Cerebellar nuclear complex (tissue), 1 donor: ENCODE measurements around the gene ANKLE2.
"Not testable (repeated sequence)": the region's sequence is repeated elsewhere in the genome, so short reads cannot be mapped to it uniquely, and the experiment has no call there.

Source experiments
- DNase-seq, 2 experiments: peaks; one replicate each; lab custom pipeline; 2025; lab: John Stamatoyannopoulos, UW

ANKLE2 gene

GRCh38 chr12:132761032-132761920, at the start of gene ANKLE2:
ANKLE2 (minus strand) TSS chr12:132761832; CDS start chr12:132761798, 34 bp downstream.
- no peak for DNase-seq

- not testable (repeated sequence) for DNase-seq
Measured at GRCh38 chr12:132809391-132809790, 47.8 kb upstream of the ANKLE2 start.

- no peak for DNase-seq
Measured at GRCh38 chr12:132807295-132808092, 45.9 kb upstream of the ANKLE2 start.

GRCh38 chr12:132806857-132807256, 45.2 kb upstream of the ANKLE2 start:
- no peak for DNase-seq

- DNase-seq: no peak
Measured at GRCh38 chr12:132804426-132804861, 42.8 kb upstream of the ANKLE2 start.

- no peak for DNase-seq
Measured at GRCh38 chr12:132803888-132804287, 42.3 kb upstream of the ANKLE2 start.

GRCh38 chr12:132803125-132803524, 41.5 kb upstream of the ANKLE2 start:
- DNase-seq: no peak

- DNase-seq: no peak
Measured at GRCh38 chr12:132801741-132802140, 40.1 kb upstream of the ANKLE2 start.

- no peak for DNase-seq
Measured at GRCh38 chr12:132798836-132799235, 37.2 kb upstream of the ANKLE2 start.

GRCh38 chr12:132797820-132798570, 36.4 kb upstream of the ANKLE2 start:
- no peak for DNase-seq

GRCh38 chr12:132795847-132796246, 34.2 kb upstream of the ANKLE2 start:
- DNase-seq: no peak

- not testable (repeated sequence) for DNase-seq
Measured at GRCh38 chr12:132791940-132792339, 30.3 kb upstream of the ANKLE2 start.

- DNase-seq: no peak
Measured at GRCh38 chr12:132789099-132789471, 27.5 kb upstream of the ANKLE2 start.

- DNase-seq: no peak
Measured at GRCh38 chr12:132788375-132789098, 26.9 kb upstream of the ANKLE2 start.

- DNase-seq: no peak
Measured at GRCh38 chr12:132787877-132788276, 26.2 kb upstream of the ANKLE2 start.

GRCh38 chr12:132786192-132786591, 24.6 kb upstream of the ANKLE2 start:
- DNase-seq: no peak

GRCh38 chr12:132784580-132784979, 22.9 kb upstream of the ANKLE2 start:
- DNase-seq: no peak

GRCh38 chr12:132783917-132784531, 22.4 kb upstream of the ANKLE2 start:
- DNase-seq: no peak

- no peak for DNase-seq
Measured at GRCh38 chr12:132781938-132782337, 20.3 kb upstream of the ANKLE2 start.

- DNase-seq: no peak
Measured at GRCh38 chr12:132779781-132780353, 18.2 kb upstream of the ANKLE2 start.

GRCh38 chr12:132777614-132778013, 16.0 kb upstream of the ANKLE2 start:
- no peak for DNase-seq
